ENCODE measurements around the gene UPK3B. TPM values are rescaled to one million over a fixed set of nuclear protein-coding genes. Genes with fewer than 3 reads are reported as not detected.
"Not testable (repeated sequence)": the region's sequence is repeated elsewhere in the genome, so short reads cannot be mapped to it uniquely, and the experiment has no call there.

UPK3B gene
- total and polyA plus RNA-seq, 2 donors (not counting 3 experiments of a cell fraction or from before 2014, with no cell fraction given): 0.77 TPM; not detected in 1

DNA sequence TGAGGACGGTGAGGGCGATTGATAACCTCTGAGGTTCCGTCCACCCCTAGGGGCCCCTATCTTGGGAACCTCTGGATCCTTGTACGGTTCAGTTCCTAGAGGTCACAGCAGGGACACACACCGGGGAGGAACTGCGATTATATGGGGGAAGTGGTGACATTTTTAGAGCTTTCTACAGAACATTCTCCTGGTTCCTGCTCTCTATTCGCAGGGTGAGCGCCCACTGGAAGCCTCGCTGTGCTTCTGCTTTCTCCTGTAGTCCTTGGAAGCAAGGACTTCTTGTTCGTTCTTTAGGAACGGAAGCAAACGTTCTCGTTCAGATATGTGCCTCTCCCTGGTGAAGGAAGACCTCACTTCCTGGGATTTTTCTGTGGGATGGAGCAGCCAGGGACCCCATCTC is 22.4 kb upstream of the UPK3B start:
- dilution Hi-C loops (cut with MboI; ENCODE audit: extremely low pct_ligation_motif_present, low sequenced_read_pairs); DNase-seq (ENCODE audit: low read depth, low spot score); FAIRE-seq; H3K79me2 ChIP-seq (ENCODE audit: control insufficient read depth, insufficient read depth, low read length); intact Hi-C loops (cut with micrococcal nuclease); CTCF ChIA-PET; H3K4me2 ChIP-seq (ENCODE audit: insufficient read depth, low read length); POLR2A ChIA-PET; H3K36me3 ChIP-seq (ENCODE audit: control insufficient read depth in 2 of 2, extremely low read depth in 1 of 2, insufficient read depth in 2 of 2, low read length in 2 of 2); H3K4me1 ChIP-seq (ENCODE audit: control insufficient read depth, extremely low read depth, insufficient read depth, low read length); H3K9me1 ChIP-seq (replicated peaks; ENCODE audit: control insufficient read depth, extremely low read depth, insufficient read depth, low read length); H3K4me3 ChIP-seq (replicated peaks in 1 of 3; ENCODE audit: insufficient read depth in 1 of 3, low read depth in 1 of 3, low read length in 3 of 3); BruUV-seq (replicated peaks); H3K27me3 ChIP-seq (ENCODE audit: control insufficient read depth in 2 of 2, insufficient read depth in 2 of 2, low read length in 2 of 2); H3K27ac ChIP-seq (ENCODE audit: insufficient read depth, low read depth, low read length); H3K9ac ChIP-seq (replicated peaks; ENCODE audit: extremely low read depth, insufficient read depth, low read length); H4K20me1 ChIP-seq (replicated peaks; ENCODE audit: control insufficient read depth, extremely low read depth, insufficient read depth, low read length); H2AFZ ChIP-seq (ENCODE audit: low read depth, low read length); H3K9me3 ChIP-seq (replicated peaks; ENCODE audit: control insufficient read depth, insufficient read depth, low read length): not testable (repeated sequence)

DNA sequence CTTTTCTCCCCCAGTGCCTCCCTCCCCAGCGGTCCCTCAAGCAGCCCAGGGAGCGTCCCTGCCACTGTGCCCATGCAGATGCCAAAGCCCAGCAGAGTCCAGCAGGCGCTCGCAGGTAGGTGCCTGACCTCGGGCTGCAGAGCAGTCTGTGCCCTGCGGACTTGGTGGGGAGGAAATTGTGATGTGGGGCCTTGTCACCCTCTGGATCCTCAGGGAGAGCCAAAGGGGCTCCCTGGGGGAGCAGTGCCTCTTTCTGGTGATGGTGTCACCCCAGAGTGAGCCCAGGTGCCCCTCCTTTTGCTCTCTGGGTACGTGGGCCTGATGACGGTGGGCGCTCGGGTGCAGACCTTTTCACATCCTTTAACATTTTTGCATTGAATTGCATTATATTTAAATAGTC is 18.2 kb upstream of the UPK3B start:
- FAIRE-seq; dilution Hi-C loops (cut with MboI; ENCODE audit: extremely low pct_ligation_motif_present, low sequenced_read_pairs); H3K4me2 ChIP-seq (ENCODE audit: insufficient read depth, low read length); H3K79me2 ChIP-seq (ENCODE audit: control insufficient read depth, insufficient read depth, low read length); intact Hi-C loops (cut with micrococcal nuclease); H2AFZ ChIP-seq (ENCODE audit: low read depth, low read length); H3K27me3 ChIP-seq (ENCODE audit: control insufficient read depth in 2 of 2, insufficient read depth in 2 of 2, low read length in 2 of 2); H3K36me3 ChIP-seq (ENCODE audit: control insufficient read depth in 2 of 2, extremely low read depth in 1 of 2, insufficient read depth in 2 of 2, low read length in 2 of 2); H3K4me1 ChIP-seq (ENCODE audit: control insufficient read depth, extremely low read depth, insufficient read depth, low read length); H3K9me1 ChIP-seq (replicated peaks; ENCODE audit: control insufficient read depth, extremely low read depth, insufficient read depth, low read length); DNase-seq (ENCODE audit: low read depth, low spot score); POLR2A ChIA-PET; BruUV-seq (replicated peaks); H3K9me3 ChIP-seq (replicated peaks; ENCODE audit: control insufficient read depth, insufficient read depth, low read length); H3K4me3 ChIP-seq (replicated peaks in 1 of 3; ENCODE audit: insufficient read depth in 1 of 3, low read depth in 1 of 3, low read length in 3 of 3); CTCF ChIA-PET; H4K20me1 ChIP-seq (replicated peaks; ENCODE audit: control insufficient read depth, extremely low read depth, insufficient read depth, low read length); H3K9ac ChIP-seq (replicated peaks; ENCODE audit: extremely low read depth, insufficient read depth, low read length); H3K27ac ChIP-seq (ENCODE audit: insufficient read depth, low read depth, low read length): not testable (repeated sequence)

DNA sequence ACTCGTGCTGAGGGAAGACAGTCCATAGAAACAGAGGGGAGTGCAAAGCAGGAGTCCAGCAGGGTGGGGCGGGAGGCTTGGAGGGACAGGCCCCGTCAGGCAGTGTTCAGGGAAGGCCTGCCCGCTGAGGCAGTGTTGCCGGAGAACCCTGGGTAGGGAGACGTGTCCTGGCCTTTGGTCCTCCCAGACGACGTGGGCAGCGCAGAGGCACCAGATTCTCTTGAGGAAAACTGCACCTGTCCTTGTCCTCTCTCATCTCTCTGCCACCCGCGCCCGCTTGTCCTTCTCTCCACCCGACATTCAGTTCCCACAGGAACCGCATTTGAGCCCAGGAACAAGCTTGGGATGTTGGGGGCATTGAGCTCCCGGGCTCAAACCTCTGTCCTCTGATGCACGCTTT is 14.6 kb upstream of the UPK3B start:
- H3K79me2 ChIP-seq (ENCODE audit: control insufficient read depth, insufficient read depth, low read length); H4K20me1 ChIP-seq (replicated peaks; ENCODE audit: control insufficient read depth, extremely low read depth, insufficient read depth, low read length); dilution Hi-C loops (cut with MboI; ENCODE audit: extremely low pct_ligation_motif_present, low sequenced_read_pairs); H3K36me3 ChIP-seq (ENCODE audit: control insufficient read depth in 2 of 2, extremely low read depth in 1 of 2, insufficient read depth in 2 of 2, low read length in 2 of 2); H3K27ac ChIP-seq (ENCODE audit: insufficient read depth, low read depth, low read length); DNase-seq (ENCODE audit: low read depth, low spot score); POLR2A ChIA-PET; H3K4me1 ChIP-seq (ENCODE audit: control insufficient read depth, extremely low read depth, insufficient read depth, low read length); H3K9ac ChIP-seq (replicated peaks; ENCODE audit: extremely low read depth, insufficient read depth, low read length); FAIRE-seq; H3K27me3 ChIP-seq (ENCODE audit: control insufficient read depth in 2 of 2, insufficient read depth in 2 of 2, low read length in 2 of 2); H3K9me1 ChIP-seq (replicated peaks; ENCODE audit: control insufficient read depth, extremely low read depth, insufficient read depth, low read length); CTCF ChIA-PET; H3K4me3 ChIP-seq (replicated peaks in 1 of 3; ENCODE audit: insufficient read depth in 1 of 3, low read depth in 1 of 3, low read length in 3 of 3); H3K4me2 ChIP-seq (ENCODE audit: insufficient read depth, low read length); H3K9me3 ChIP-seq (replicated peaks; ENCODE audit: control insufficient read depth, insufficient read depth, low read length); BruUV-seq (replicated peaks); H2AFZ ChIP-seq (ENCODE audit: low read depth, low read length); intact Hi-C loops (cut with micrococcal nuclease): not testable (repeated sequence)

DNA sequence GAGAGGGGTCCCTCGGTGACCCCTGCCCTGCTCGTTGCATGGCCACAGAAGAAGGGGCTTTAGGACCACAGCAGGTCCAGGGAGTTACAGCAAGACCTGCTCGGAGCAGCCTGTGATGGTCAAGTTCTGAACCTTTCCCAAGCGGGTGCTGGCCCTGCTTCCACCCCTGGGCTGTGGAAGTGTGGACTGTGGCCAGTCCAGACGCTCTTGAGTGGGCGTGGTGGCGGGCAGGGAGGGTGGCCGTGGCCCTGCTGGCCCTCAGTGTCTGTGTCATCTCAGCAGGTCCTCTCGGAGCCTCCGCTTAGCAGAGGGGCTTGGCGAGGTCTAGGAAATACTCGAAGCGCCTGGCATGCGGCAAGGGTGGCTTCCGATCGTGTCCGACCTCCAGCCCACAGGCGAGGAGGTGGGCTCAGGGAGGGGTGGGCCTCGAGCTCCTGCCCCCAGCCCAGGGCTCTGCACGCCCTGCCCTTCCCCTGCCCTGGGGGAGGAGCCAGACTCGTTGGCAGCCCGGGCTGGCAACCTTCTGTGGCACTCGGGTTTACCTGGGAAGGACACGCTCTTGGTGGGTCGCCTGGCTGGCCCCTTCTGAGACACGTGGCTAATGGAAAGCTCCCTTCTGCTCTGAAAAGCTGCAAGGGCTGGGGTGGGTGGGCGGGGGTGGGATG is 12.3 kb upstream of the UPK3B start:
- H3K9ac ChIP-seq (replicated peaks; ENCODE audit: extremely low read depth, insufficient read depth, low read length); H3K36me3 ChIP-seq (ENCODE audit: control insufficient read depth in 2 of 2, extremely low read depth in 1 of 2, insufficient read depth in 2 of 2, low read length in 2 of 2); H3K79me2 ChIP-seq (ENCODE audit: control insufficient read depth, insufficient read depth, low read length); POLR2A ChIA-PET; H3K9me3 ChIP-seq (replicated peaks; ENCODE audit: control insufficient read depth, insufficient read depth, low read length); H3K4me3 ChIP-seq (replicated peaks in 1 of 3; ENCODE audit: insufficient read depth in 1 of 3, low read depth in 1 of 3, low read length in 3 of 3); H4K20me1 ChIP-seq (replicated peaks; ENCODE audit: control insufficient read depth, extremely low read depth, insufficient read depth, low read length); H2AFZ ChIP-seq (ENCODE audit: low read depth, low read length); DNase-seq (ENCODE audit: low read depth, low spot score); CTCF ChIA-PET; dilution Hi-C loops (cut with MboI; ENCODE audit: extremely low pct_ligation_motif_present, low sequenced_read_pairs); H3K4me2 ChIP-seq (ENCODE audit: insufficient read depth, low read length); H3K27me3 ChIP-seq (ENCODE audit: control insufficient read depth in 2 of 2, insufficient read depth in 2 of 2, low read length in 2 of 2); H3K9me1 ChIP-seq (replicated peaks; ENCODE audit: control insufficient read depth, extremely low read depth, insufficient read depth, low read length); H3K4me1 ChIP-seq (ENCODE audit: control insufficient read depth, extremely low read depth, insufficient read depth, low read length); FAIRE-seq; BruUV-seq (replicated peaks); H3K27ac ChIP-seq (ENCODE audit: insufficient read depth, low read depth, low read length); intact Hi-C loops (cut with micrococcal nuclease): not testable (repeated sequence)
